Activated effector memory CD4-positive, alpha-beta T cell treated with anti-CD3 and anti-CD28 coated beads, Interleukin-2, amount 50 U/mL, for 16 hours (primary cell): ENCODE results near the gene MIX23.
A peak's percentile ranks its signal among the peaks of the same experiment; 100 is the strongest.
"Not testable (repeated sequence)": the region's sequence is repeated elsewhere in the genome, so short reads cannot be mapped to it uniquely, and the experiment has no call there.

Source experiments
- DNase-seq: peaks from one replicate; pipeline ENCODE4 v3.0.0-alpha.2; 2020

The MIX23 gene

GRCh38 chr3:122391681-122392446 is 8.8 kb upstream of the MIX23 start:
- no peak for DNase-seq

GRCh38 chr3:122390665-122391064 is 7.6 kb upstream of the MIX23 start:
- no peak for DNase-seq

GRCh38 chr3:122389892-122390291 is 6.9 kb upstream of the MIX23 start:
- DNase-seq, result no peak

DNA sequence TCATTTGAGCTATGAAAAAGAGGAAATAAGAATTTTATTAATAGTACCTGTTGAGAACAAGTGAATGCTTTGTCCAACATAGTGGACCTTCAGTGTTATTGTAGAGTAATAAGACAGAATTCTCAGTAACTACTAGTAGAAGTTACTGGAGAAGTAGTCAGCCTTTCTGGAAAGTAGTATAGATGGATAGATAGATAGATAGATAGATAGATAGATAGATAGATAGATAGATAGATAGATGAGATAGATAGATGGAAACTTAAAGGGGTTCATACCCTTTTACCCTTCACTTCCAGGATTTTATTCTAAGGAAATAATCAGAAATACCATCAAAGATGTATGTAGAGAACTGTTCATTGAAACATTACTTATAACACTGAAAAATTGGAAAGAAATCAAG is 6.2 kb upstream of the MIX23 start:
- no peak for DNase-seq

- no peak for DNase-seq
Measured at GRCh38 chr3:122387709-122388108, 4.7 kb upstream of the MIX23 start.

- peak; percentile 97 for DNase-seq
Measured at GRCh38 chr3:122383771-122384697, 1.0 kb upstream of the MIX23 start, which contains the start of gene FAM162A. FAM162A (plus strand) TSS chr3:122384182; CDS start chr3:122384266, 84 bp downstream.

- DNase-seq, result no peak
Measured at GRCh38 chr3:122377975-122378374, 5.1 kb downstream of the MIX23 start.

DNA sequence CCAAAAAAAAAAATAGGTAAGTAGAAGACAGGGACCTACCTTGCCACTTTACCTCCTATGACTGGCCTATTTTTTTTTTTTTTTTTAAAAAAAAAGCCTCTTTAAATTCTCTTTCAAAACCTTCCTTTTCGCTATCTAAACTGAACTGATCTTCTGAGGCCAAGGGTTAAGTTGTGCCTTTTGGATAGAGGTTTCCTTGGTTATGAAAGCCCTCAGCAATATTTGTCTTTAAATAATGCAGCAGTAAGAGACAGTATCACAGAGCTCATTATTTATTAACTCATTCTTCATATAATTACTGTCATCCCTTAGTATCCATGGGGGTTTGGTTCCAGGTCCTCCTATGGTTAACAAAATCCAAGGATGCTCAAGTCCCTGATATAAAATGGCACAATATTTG is 9.0 kb downstream of the MIX23 start:
- DNase-seq, result no peak

- DNase-seq, result no peak
Measured at GRCh38 chr3:122366379-122366749, 16.7 kb downstream of the MIX23 start.

- DNase-seq, result not testable (repeated sequence)
Measured at GRCh38 chr3:122365582-122366378, 17.3 kb downstream of the MIX23 start.

DNA sequence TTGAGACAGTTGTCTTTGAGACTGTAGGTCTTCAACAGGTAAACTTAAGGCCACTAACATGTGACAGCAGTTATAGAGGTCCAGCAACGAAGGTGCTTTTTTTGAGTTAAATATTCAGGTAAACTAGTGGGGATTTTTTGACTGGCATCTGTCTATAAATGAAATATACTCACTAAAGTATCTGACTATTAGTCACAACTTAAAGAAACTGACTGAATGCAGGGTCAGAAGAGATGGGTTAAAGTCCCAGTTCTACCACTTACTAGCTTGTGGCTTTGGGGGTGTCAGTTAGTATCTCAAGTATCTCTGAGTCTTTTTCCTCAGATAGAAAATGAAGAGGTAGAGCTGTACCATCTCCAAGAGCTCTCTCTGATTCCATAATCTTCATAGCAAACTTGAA is 18.0 kb downstream of the MIX23 start:
- DNase-seq, result no peak

GRCh38 chr3:122364490-122364889 is 18.5 kb downstream of the MIX23 start:
- DNase-seq, result no peak

DNA sequence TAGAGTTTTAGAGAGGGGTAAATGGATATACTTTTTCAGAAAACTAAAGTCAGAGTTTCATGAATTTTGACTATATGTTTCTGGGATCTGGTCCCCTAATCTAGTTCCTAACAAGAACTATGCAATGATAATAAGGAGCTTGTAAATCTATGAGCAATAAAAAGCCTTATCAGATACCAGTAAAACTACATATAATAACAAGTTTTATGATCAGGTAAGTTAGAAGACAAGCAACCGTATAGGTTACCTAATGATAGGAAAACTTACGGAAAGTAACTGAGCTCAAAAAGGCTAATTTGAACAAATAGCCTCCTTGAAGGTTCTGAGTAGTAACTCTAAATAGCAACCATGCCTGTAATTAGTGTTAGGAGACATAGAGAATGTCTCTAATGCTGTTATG is 21.0 kb downstream of the MIX23 start:
- DNase-seq, result no peak

DNA sequence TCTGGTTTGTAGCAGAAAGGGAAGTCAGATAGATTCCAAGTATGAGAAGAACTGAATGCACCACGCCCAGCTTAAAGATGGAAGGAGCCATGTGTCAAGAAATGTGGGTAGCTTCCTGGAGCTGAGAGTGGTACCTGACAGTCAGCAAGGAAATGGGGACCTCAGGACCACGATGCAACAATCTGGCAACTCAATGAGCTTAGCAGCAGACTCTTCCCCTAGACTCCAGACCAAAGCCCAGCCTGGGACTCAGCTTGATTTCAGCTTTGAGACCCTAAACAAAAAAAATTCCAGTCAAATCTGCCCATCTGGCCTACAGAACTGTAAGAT is 24.4 kb downstream of the MIX23 start:
- no peak for DNase-seq

GRCh38 chr3:122357828-122358702 is 25.0 kb downstream of the MIX23 start:
- DNase-seq, result no peak

- peak; percentile 63 for DNase-seq
Measured at GRCh38 chr3:122356402-122356801, 26.6 kb downstream of the MIX23 start.

DNA sequence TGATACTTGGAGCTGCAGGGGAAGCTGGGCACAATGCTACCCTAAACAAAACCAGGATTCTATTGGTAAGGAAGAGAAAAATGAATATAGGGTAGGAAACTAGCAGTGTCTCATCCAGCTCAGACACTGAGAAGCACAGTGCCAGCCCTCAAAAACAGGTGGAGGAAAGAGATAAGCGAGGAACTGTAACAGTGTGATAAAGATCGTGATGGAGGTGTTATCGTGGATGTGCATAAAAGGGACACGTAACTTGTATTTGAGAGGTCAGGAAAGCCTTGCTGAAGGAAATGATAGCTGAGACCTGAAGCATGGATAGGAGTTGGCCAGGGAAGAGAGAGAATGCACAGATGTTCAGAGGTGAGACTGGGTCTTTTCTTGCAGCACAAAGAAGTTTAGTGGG is 27.4 kb downstream of the MIX23 start:
- no peak for DNase-seq

- DNase-seq, result no peak
Measured at GRCh38 chr3:122353893-122354401, 29.1 kb downstream of the MIX23 start.

GRCh38 chr3:122353215-122353614 is 29.8 kb downstream of the MIX23 start:
- no peak for DNase-seq

DNA sequence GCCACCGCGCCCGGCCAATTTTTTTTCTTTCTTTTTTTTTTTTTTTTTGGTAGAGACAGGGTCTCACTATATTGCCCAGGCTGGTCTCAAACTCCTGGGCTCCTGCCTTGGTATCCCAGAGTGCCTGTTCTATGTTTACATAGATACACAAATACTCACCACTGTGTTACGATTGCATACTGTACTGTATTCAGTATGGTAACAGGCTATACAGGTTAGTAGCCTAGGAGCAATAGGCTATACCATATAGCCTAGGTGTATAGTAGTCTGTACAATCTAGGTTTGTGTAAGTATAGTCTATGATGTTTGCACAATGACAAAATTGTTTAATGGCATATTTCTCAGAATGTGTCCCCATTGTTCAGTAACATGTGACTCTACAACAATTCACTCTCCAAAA is 31.4 kb downstream of the MIX23 start:
- DNase-seq, result no peak

- no peak for DNase-seq
Measured at GRCh38 chr3:122350814-122351418, 32.1 kb downstream of the MIX23 start.

DNA sequence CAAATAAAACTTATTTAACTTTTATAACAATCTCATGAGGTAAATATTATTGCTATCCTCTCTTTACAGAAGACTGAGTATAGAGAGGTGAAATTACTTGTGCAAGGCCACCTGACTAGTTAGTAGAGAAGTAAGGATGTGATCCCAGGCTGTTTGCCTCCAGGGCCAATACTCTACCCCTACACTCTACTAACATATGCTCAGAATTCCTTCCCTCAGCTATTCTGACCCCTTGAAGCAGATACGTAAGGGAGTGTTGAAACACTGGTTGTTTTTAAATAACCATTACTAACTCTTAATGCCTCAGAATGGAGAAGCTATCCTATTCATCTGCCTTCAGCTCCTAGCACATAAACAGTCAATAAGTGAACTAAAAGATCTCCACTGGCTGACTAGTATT is 33.9 kb downstream of the MIX23 start:
- DNase-seq, result no peak
